ENCODE data around the gene CYP27B1. TPM values are rescaled to one million over a fixed set of nuclear protein-coding genes. Genes with fewer than 3 reads are reported as not detected.

Gene CYP27B1
- total RNA-seq, 1 donor from 2014 or later, result 4.3 TPM

- intact Hi-C loops (cut with micrococcal nuclease), result no loop called here
Observed at GRCh38 chr12:57737467-57738460, 29.1 kb downstream of the CYP27B1 start.

- intact Hi-C loops (cut with micrococcal nuclease), result no loop called here
Observed at GRCh38 chr12:57736741-57737466, 30.0 kb downstream of the CYP27B1 start.

- intact Hi-C loops (cut with micrococcal nuclease), result no loop called here
Observed at GRCh38 chr12:57735952-57736740, 30.7 kb downstream of the CYP27B1 start.

- intact Hi-C loops (cut with micrococcal nuclease), result no loop called here
Observed at GRCh38 chr12:57735198-57735855, 31.6 kb downstream of the CYP27B1 start.

GRCh38 chr12:57734591-57734990 lies 32.3 kb downstream of the CYP27B1 start:
- intact Hi-C loops (cut with micrococcal nuclease), result no loop called here

- intact Hi-C loops (cut with micrococcal nuclease), result no loop called here
Observed at GRCh38 chr12:57733928-57734327, 33.0 kb downstream of the CYP27B1 start.

GRCh38 chr12:57732726-57733593 lies 33.9 kb downstream of the CYP27B1 start:
- intact Hi-C loops (cut with micrococcal nuclease), result no loop called here

- intact Hi-C loops (cut with micrococcal nuclease), result no loop called here
Observed at GRCh38 chr12:57732270-57732669, 34.6 kb downstream of the CYP27B1 start.

GRCh38 chr12:57731411-57732080 lies 35.3 kb downstream of the CYP27B1 start:
- intact Hi-C loops (cut with micrococcal nuclease), result no loop called here

GRCh38 chr12:57730336-57731067 lies 36.4 kb downstream of the CYP27B1 start:
- intact Hi-C loops (cut with micrococcal nuclease), result no loop called here

- intact Hi-C loops (cut with micrococcal nuclease), result no loop called here
Observed at GRCh38 chr12:57729321-57729844, 37.5 kb downstream of the CYP27B1 start.

- intact Hi-C loops (cut with micrococcal nuclease), result loop anchor here (2.0 kb wide), 1 partner anchor 15 kb away; no protein-coding TSS in a partner anchor
Observed at GRCh38 chr12:57727758-57728395, 39.0 kb downstream of the CYP27B1 start.

- intact Hi-C loops (cut with micrococcal nuclease), result loop anchor here (2.0 kb wide), 1 partner anchor 16 kb away; no protein-coding TSS in a partner anchor
Observed at GRCh38 chr12:57726884-57727757, 39.8 kb downstream of the CYP27B1 start.

- intact Hi-C loops (cut with micrococcal nuclease), result loop anchor here (2.0 kb wide), 1 partner anchor 16 kb away; no protein-coding TSS in a partner anchor
Observed at GRCh38 chr12:57726151-57726883, 40.6 kb downstream of the CYP27B1 start.

GRCh38 chr12:57725851-57726150 lies 41.1 kb downstream of the CYP27B1 start:
- intact Hi-C loops (cut with micrococcal nuclease), result loop anchor here (2.0 kb wide), 1 partner anchor 17 kb away; no protein-coding TSS in a partner anchor
